Neuronal stem cell (in vitro differentiated cells): Measurements from ENCODE around the gene TXK.

Experiments used
- DNase-seq: peaks from one replicate; pipeline ENCODE4 v3.0.0-alpha.2; 2013; ENCODE audit warnings: low spot score
- H2AFZ ChIP-seq: one replicate; pipeline ENCODE4 v1.6.1; 2013; ENCODE audit warnings: mild to moderate bottlenecking, low read length, inconsistent platforms
- H2AK5ac ChIP-seq: 2 replicates; pipeline ENCODE4 v1.6.1; 2013; ENCODE audit warnings: low read depth, mild to moderate bottlenecking, inconsistent platforms, low read length, moderate library complexity, mixed read lengths
- H2BK120ac ChIP-seq: 2 replicates; pipeline ENCODE4 v1.6.1; 2013; ENCODE audit warnings: low read depth, mild to moderate bottlenecking, inconsistent platforms, low read length, moderate library complexity, mixed read lengths
- H2BK12ac ChIP-seq: one replicate; pipeline ENCODE4 v1.6.1; 2013; ENCODE audit warnings: low read length, inconsistent platforms
- H2BK15ac ChIP-seq: 2 replicates; pipeline ENCODE4 v1.6.1; 2013; ENCODE audit warnings: mild to moderate bottlenecking, low read length, inconsistent platforms, mixed read lengths
- H2BK5ac ChIP-seq: one replicate; pipeline ENCODE4 v1.6.1; 2013; ENCODE audit warnings: inconsistent platforms, mild to moderate bottlenecking, low read length, moderate library complexity
- H3K14ac ChIP-seq: one replicate; pipeline ENCODE4 v1.6.1; 2013; ENCODE audit warnings: low read length, inconsistent platforms
- H3K18ac ChIP-seq: 2 replicates; pipeline ENCODE4 v1.6.1; 2013; ENCODE audit warnings: low read length, inconsistent platforms
- H3K23ac ChIP-seq: 2 replicates; pipeline ENCODE4 v1.6.1; 2013; ENCODE audit warnings: low read depth, mild to moderate bottlenecking, mixed read lengths, low read length, inconsistent platforms; ENCODE audit not compliant: poor library complexity
- H3K27ac ChIP-seq: replicated peaks from 3 replicates; pipeline ENCODE4 v1.5.1; 2013; ENCODE audit warnings: low read length, inconsistent platforms
- H3K27me3 ChIP-seq, 3 experiments: 2 replicates each; pipeline ENCODE4 v1.6.1; 2013; ENCODE audit warnings: low read length in 3 of 3, mild to moderate bottlenecking in 2 of 3, inconsistent platforms in 1 of 3, low read depth in 1 of 3, mixed read lengths in 1 of 3, moderate library complexity in 1 of 3; ENCODE audit not compliant: control insufficient read depth in 3 of 3, insufficient read depth in 3 of 3
- H3K36me3 ChIP-seq, 2 donors: replicated peaks in 1 of 2; 2 replicates each; pipeline ENCODE4 v1.6.1; 2013; ENCODE audit warnings: low read length in 2 of 2; ENCODE audit not compliant: control insufficient read depth in 2 of 2, insufficient read depth in 2 of 2
- H3K4ac ChIP-seq: 2 replicates; pipeline ENCODE4 v1.6.1; 2013; ENCODE audit warnings: inconsistent platforms, mild to moderate bottlenecking, low read length, moderate library complexity
- H3K4me1 ChIP-seq, 2 donors: 1 replicate in 1 of 2; 2 replicates in 1 of 2; pipeline ENCODE4 v1.6.1; 2013; ENCODE audit warnings: low read length in 2 of 2, low read depth in 1 of 2; ENCODE audit not compliant: control insufficient read depth in 2 of 2, insufficient read depth in 1 of 2
- H3K4me2 ChIP-seq: one replicate; pipeline ENCODE4 v1.6.1; 2013; ENCODE audit warnings: mild to moderate bottlenecking, low read length, inconsistent platforms; ENCODE audit not compliant: insufficient read depth, poor library complexity, severe bottlenecking
- H3K4me3 ChIP-seq, 2 donors: 2 replicates each; pipeline ENCODE4 v1.5.1; 2013; ENCODE audit warnings: low read length in 2 of 2, mild to moderate bottlenecking in 2 of 2, inconsistent platforms in 1 of 2, moderate library complexity in 1 of 2
- H3K79me1 ChIP-seq: one replicate; pipeline ENCODE4 v1.6.1; 2013; ENCODE audit warnings: low read depth, mild to moderate bottlenecking, inconsistent platforms, low read length, moderate library complexity
- H3K9ac ChIP-seq: one replicate; pipeline ENCODE4 v1.6.1; 2013; ENCODE audit warnings: mild to moderate bottlenecking, low read depth, low read length, inconsistent platforms; ENCODE audit not compliant: poor library complexity
- H3K9me3 ChIP-seq, 2 donors: replicated peaks in 1 of 2; 2 replicates each; pipeline versions ENCODE3 to v1.6.1; 2013; ENCODE audit warnings: low read length in 2 of 2, mild to moderate bottlenecking in 2 of 2, inconsistent platforms in 1 of 2, low read depth in 1 of 2, mixed read lengths in 1 of 2, moderate library complexity in 1 of 2; ENCODE audit not compliant: control insufficient read depth in 2 of 2, insufficient read depth in 1 of 2
- H4K8ac ChIP-seq: one replicate; pipeline ENCODE4 v1.6.1; 2013; ENCODE audit warnings: low read depth, mild to moderate bottlenecking, inconsistent platforms, low read length, moderate library complexity
- H4K91ac ChIP-seq: one replicate; pipeline ENCODE4 v1.6.1; 2013; ENCODE audit warnings: low read length, low read depth, mild to moderate bottlenecking, inconsistent platforms; ENCODE audit not compliant: poor library complexity
- WGBS, 2 donors: extraction: QIAGEN DNeasy Blood & Tissue Kit; methylation state at CpG; one replicate each; pipeline ENCODE4 v1.1.7; 2013; ENCODE audit warnings: missing lambda C conversion rate in 2 of 2, mixed read lengths in 1 of 2; ENCODE audit not compliant: insufficient read length in 2 of 2, insufficient replicate concordance in 1 of 2; ENCODE audit errors: extremely low coverage in 2 of 2; 5-methylcytosine and 5-hydroxymethylcytosine counted together

Gene TXK

DNA sequence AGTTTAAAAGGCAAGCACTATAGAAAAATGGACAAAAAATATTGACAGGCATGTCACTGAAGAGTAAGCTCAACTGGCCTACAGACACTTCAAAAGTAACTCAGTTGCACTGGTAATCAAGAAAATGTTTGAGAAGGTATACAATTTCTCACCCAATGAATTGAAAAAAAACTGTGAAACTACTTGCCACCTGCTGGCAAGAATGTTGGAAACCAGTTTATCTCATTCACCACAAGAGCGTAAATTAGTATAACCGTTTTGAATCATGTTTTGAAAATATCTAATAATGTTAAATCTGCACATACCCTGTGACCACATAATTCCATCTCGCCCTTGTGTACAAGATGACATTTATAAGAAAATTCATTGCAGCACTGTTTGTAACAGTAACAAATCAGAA is 31.7 kb downstream of the TXK start:
- no peak overlapping the region for H2BK5ac ChIP-seq

DNA sequence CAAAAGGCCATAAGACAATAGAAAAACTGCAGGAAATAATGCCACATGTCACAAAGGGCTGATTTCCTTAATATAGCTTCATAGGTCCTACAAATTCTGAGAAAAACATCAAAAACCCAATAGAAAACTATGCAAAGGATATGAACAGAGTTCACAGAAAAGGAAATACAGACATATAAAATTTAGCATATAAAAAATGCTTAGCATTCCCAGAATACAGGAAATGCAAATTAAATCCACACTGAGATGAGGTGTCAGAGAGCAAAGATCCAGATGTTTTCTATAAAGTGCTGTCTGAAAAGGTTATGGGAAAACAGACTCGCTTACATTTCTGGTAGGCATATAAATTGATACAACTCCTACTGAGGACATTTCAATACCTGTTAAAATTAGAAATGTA is 33.8 kb downstream of the TXK start:
- DNase-seq: no peak

More for the DNA sequence above, 31.7 kb downstream of the TXK start:
- Histone ChIP-seq H4K8ac (no peak overlapping the region), H2BK15ac (no peak overlapping the region), H2AFZ (no peak overlapping the region), H2BK12ac (no peak overlapping the region), H3K4me3 (no peak overlapping the region), H3K18ac (no peak overlapping the region), H3K4me2 (no peak overlapping the region), H2AK5ac (no peak overlapping the region), H3K9ac (no peak overlapping the region), H4K91ac (no peak overlapping the region), H3K36me3 (no peaks in the 10 kb centered on the region), H3K27me3 (no peaks in the 10 kb centered on the region), H3K4ac (no peak overlapping the region), H3K23ac (no peak overlapping the region), H3K9me3 (no peaks in the 10 kb centered on the region), H3K27ac (no peak overlapping the region), H3K14ac (no peak overlapping the region), H3K79me1 (no peaks in the 10 kb centered on the region), H3K4me1 (no peaks in the 10 kb centered on the region), H2BK120ac (no peak overlapping the region)
- WGBS, 2 donors: no CpG with 5 or more reads among the region's 3 CpGs
- DNase-seq: no peak

DNA sequence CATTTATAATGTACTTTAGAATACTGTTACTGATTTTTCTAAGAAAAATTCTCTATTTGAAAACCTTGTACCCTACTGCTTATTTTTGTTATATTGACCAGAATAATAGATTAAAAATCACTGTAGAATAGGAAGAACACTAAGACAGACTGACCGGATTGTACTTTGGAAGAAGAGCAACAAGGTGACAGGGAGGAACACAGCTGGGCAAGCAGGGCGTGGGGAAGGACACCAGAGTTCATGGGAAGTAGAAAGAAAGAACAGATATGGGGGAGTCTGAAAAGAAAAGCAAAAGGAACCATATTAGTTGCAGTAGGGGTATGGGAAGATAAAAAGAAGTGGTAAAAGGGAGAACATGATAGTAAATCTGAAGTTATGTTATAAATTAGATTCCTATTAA is 38.6 kb downstream of the TXK start:
- H3K4me1 ChIP-seq: peaks cover 0 to 1% of the 10 kb centered on the region in 2 donors
- no peak overlapping the region for H3K18ac ChIP-seq
- no peaks in the 10 kb centered on the region for H3K27me3 ChIP-seq
- H4K91ac ChIP-seq: no peak overlapping the region
- H3K4ac ChIP-seq: no peak overlapping the region
- H2AFZ ChIP-seq: no peak overlapping the region
- no peak overlapping the region for H2AK5ac ChIP-seq
- no peak for DNase-seq
- no peaks in the 10 kb centered on the region for H3K36me3 ChIP-seq
- no peak overlapping the region for H2BK5ac ChIP-seq
- H2BK120ac ChIP-seq: no peak overlapping the region
- H3K79me1 ChIP-seq: no peaks in the 10 kb centered on the region
- H3K4me2 ChIP-seq: no peak overlapping the region
- no peak overlapping the region for H3K4me3 ChIP-seq
- H2BK15ac ChIP-seq: no peak overlapping the region
- WGBS, 2 donors: no CpG with 5 or more reads among the region's 2 CpGs
- no peak overlapping the region for H2BK12ac ChIP-seq
- H3K9me3 ChIP-seq: no peaks in the 10 kb centered on the region
- H3K14ac ChIP-seq: no peak overlapping the region
- H3K23ac ChIP-seq: no peak overlapping the region
- no peak overlapping the region for H3K9ac ChIP-seq
- no peak overlapping the region for H4K8ac ChIP-seq
- no peak overlapping the region for H3K27ac ChIP-seq

More for the DNA sequence above, 33.8 kb downstream of the TXK start:
- Histone ChIP-seq H2BK5ac (no peak overlapping the region), H4K91ac (no peak overlapping the region), H2BK15ac (no peak overlapping the region), H3K4ac (no peak overlapping the region), H3K9me3 (no peaks in the 10 kb centered on the region), H2BK120ac (no peak overlapping the region), H3K23ac (no peak overlapping the region), H3K14ac (no peak overlapping the region), H4K8ac (no peak overlapping the region), H2AK5ac (no peak overlapping the region), H3K4me2 (no peak overlapping the region), H2AFZ (no peak overlapping the region), H3K9ac (no peak overlapping the region), H3K36me3 (no peaks in the 10 kb centered on the region), H3K27ac (no peak overlapping the region), H2BK12ac (no peak overlapping the region), H3K4me3 (no peak overlapping the region), H3K4me1 (no peaks in the 10 kb centered on the region), H3K27me3 (no peaks in the 10 kb centered on the region), H3K79me1 (no peaks in the 10 kb centered on the region), H3K18ac (no peak overlapping the region)
- no CpG with 5 or more reads among the region's 1 CpG for WGBS, 2 donors

DNA sequence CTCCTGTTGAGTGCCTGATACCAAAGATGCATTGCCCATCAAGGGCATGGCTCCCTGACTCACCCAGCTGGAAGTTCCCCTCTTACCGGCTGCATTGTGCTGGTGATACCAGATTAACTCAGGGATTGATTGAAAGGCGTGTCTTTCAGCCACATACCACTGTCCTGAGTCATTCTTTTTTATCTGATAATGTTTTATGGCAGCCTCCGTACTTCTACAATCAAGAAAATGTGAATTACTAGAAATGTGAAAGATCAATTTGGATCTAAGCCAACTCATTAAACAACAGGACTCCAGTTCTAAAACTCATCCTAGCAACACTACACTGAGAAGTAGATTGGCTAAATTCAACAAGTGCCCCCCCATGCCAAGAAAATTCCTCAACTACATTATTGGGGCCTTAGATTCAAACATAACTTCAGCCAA is 40.0 kb downstream of the TXK start:
- Histone ChIP-seq H4K8ac (no peak overlapping the region), H3K4me2 (no peak overlapping the region), H3K79me1 (no peaks in the 10 kb centered on the region), H3K4ac (no peak overlapping the region), H3K9ac (no peak overlapping the region), H2AK5ac (no peak overlapping the region), H2AFZ (no peak overlapping the region), H3K4me1 (peaks cover 0 to 1% of the 10 kb centered on the region in 2 donors), H2BK120ac (no peak overlapping the region), H2BK15ac (no peak overlapping the region), H3K14ac (no peak overlapping the region), H3K4me3 (no peak overlapping the region), H3K27ac (no peak overlapping the region), H3K23ac (no peak overlapping the region), H3K18ac (no peak overlapping the region), H3K27me3 (no peaks in the 10 kb centered on the region), H3K36me3 (no peaks in the 10 kb centered on the region), H2BK5ac (no peak overlapping the region), H3K9me3 (no peaks in the 10 kb centered on the region), H2BK12ac (no peak overlapping the region), H4K91ac (no peak overlapping the region)
- no CpG with 5 or more reads among the region's 3 CpGs for WGBS, 2 donors
- no peak for DNase-seq
